Neural crest cell (in vitro differentiated cells): ENCODE results near the gene CDCA7. TPM values are rescaled to one million over a fixed set of nuclear protein-coding genes. Genes with fewer than 3 reads are reported as not detected.
"Not testable (repeated sequence)": the region's sequence is repeated elsewhere in the genome, so short reads cannot be mapped to it uniquely, and the experiment has no call there.

Experiments used
- DNase-seq: peaks from one replicate; pipeline ENCODE4 v3.0.0; 2021; ENCODE audit warnings: low read depth, mixed read lengths, low spot score
- H3K27ac Mint-ChIP-seq: one replicate; pipeline ENCODE4 v1.8.0; 2021; ENCODE audit warnings: mild to moderate bottlenecking, mixed read lengths; ENCODE audit not compliant: unreplicated experiment
- H3K27me3 Mint-ChIP-seq: 2 replicates; pipeline ENCODE4 v1.8.0; 2021; ENCODE audit warnings: low read depth, mild to moderate bottlenecking, mixed read lengths
- H3K36me3 Mint-ChIP-seq: 2 replicates; pipeline ENCODE4 v1.8.0; 2021; ENCODE audit warnings: low read depth, mild to moderate bottlenecking, mixed read lengths
- H3K4me1 Mint-ChIP-seq: 2 replicates; pipeline ENCODE4 v1.8.0; 2021; ENCODE audit warnings: mixed read lengths
- H3K4me3 Mint-ChIP-seq: one replicate; pipeline ENCODE4 v1.8.0; 2021; ENCODE audit warnings: mild to moderate bottlenecking, mixed read lengths
- H3K9me3 Mint-ChIP-seq: 2 replicates; pipeline ENCODE4 v1.8.0; 2021; ENCODE audit warnings: mixed read lengths
- total RNA-seq: library from RNA; stranded (reverse); gene quantifications from 2 replicates; pipeline ENCODE4 v1.2.1, GENCODE V29; 2021
- TF ChIP-seq, protein P1 (sequence below): fragments of 200-600 bp; sonication (generic); conservative IDR thresholded peaks from 2 replicates; pipeline ENCODE4 v1.5.0; 2021; ENCODE audit warnings: antibody characterized with exemption, mild to moderate bottlenecking

Gene CDCA7
- total RNA-seq, 1 donor from 2014 or later = 82.5 TPM

DNA sequence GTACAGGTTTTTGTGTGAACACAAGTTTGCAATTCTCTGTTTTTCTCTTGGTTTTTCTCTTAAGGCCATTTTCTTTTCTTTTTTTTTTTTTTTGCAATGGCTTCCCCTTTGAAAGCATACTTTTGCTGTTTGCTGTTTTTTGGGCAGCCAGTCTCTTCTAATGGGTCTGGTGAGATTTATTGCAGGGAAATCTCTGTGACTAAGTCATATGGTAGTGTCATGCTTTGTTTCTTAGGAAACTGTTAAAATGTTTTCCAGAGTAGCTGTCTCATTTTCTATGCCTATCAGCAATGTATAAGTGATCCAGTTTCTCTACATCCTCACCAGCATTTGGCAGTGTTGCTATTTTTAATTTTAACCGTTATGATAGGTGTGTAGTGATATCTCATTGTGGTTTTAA lies 27.9 kb upstream of the CDCA7 start:
- no peak for DNase-seq
- H3K4me1 Mint-ChIP-seq = no peaks in the 10 kb centered on the region
- TF ChIP-seq, protein P1, sequence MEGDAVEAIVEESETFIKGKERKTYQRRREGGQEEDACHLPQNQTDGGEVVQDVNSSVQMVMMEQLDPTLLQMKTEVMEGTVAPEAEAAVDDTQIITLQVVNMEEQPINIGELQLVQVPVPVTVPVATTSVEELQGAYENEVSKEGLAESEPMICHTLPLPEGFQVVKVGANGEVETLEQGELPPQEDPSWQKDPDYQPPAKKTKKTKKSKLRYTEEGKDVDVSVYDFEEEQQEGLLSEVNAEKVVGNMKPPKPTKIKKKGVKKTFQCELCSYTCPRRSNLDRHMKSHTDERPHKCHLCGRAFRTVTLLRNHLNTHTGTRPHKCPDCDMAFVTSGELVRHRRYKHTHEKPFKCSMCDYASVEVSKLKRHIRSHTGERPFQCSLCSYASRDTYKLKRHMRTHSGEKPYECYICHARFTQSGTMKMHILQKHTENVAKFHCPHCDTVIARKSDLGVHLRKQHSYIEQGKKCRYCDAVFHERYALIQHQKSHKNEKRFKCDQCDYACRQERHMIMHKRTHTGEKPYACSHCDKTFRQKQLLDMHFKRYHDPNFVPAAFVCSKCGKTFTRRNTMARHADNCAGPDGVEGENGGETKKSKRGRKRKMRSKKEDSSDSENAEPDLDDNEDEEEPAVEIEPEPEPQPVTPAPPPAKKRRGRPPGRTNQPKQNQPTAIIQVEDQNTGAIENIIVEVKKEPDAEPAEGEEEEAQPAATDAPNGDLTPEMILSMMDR = no peak

DNA sequence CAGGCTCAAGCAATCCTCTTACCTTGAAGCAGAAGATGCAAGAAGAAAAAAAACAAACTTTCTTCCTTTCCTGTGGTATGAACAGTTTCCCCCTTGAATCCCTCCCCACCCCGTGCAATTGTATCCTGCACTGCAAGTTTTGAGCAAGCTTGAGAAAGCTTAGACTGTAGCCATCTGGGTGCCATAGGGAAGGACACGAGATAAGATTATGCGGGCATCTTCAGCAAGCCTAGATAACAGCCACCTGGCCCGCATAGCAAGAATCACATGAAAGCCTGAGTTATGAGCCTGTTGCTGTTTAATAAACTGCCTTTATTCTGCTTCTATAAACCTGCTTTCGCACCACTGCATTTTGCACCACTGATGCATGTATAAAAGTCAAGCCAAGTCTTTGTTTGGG lies 27.3 kb upstream of the CDCA7 start:
- peaks cover 12% of the 10 kb centered on the region for H3K36me3 Mint-ChIP-seq
- no peak overlapping the region for H3K27ac Mint-ChIP-seq
- peaks cover 15% of the 10 kb centered on the region for H3K9me3 Mint-ChIP-seq
- no peaks in the 10 kb centered on the region for H3K27me3 Mint-ChIP-seq
- H3K4me3 Mint-ChIP-seq = no peak overlapping the region
- no peak for DNase-seq
- TF ChIP-seq, protein P1 = no peak
- no peaks in the 10 kb centered on the region for H3K4me1 Mint-ChIP-seq

More for the DNA sequence above, 27.9 kb upstream of the CDCA7 start:
- H3K4me3 Mint-ChIP-seq = no peak overlapping the region
- H3K36me3 Mint-ChIP-seq = peaks cover 12% of the 10 kb centered on the region
- H3K9me3 Mint-ChIP-seq = peaks cover 14% of the 10 kb centered on the region
- no peaks in the 10 kb centered on the region for H3K27me3 Mint-ChIP-seq
- no peak overlapping the region for H3K27ac Mint-ChIP-seq

DNA sequence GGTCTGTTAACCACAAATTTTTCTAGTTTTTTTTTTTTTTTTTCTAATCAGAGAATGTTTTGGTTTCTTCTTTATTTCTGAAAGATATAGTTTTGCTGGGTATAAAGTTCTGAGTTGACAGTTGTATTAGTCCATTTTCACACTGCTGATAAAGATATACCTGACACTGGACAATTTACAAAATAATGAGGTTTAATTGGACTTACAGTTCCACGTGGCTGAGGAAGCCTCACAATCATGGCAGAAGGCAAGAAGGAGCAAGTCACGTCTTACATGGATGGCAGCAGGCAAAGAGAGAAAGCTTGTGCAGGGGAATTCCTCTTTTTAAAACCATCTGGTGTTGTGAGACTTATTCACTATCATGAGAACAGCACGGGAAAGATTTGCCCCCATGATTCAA lies 21.7 kb upstream of the CDCA7 start:
- not testable (repeated sequence) for H3K4me1 Mint-ChIP-seq, H3K27ac Mint-ChIP-seq, H3K4me3 Mint-ChIP-seq, DNase-seq, H3K27me3 Mint-ChIP-seq
- H3K36me3 Mint-ChIP-seq = peaks cover 17% of the 10 kb centered on the region
- H3K9me3 Mint-ChIP-seq = peaks cover 20% of the 10 kb centered on the region

DNA sequence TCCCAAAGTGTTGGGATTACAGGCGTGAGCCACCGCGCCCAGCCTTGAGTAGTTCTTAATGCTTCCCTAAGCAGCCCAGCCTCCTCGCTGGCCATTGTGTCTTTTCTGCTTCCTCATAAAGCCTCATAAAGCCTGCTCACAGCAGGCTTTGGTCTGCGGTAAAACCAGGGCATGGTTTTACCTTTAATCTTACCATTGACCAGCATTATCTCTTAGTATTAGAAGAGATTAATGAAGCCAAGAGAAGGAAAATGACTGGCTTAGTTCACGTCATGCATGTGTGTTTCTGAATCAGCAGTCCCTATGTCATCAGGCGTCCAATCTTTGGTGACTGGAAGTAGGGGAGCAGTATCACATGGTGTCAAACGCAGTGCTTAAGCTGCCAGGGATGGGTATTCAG lies 14.9 kb upstream of the CDCA7 start:
- peaks cover 4% of the 10 kb centered on the region for H3K36me3 Mint-ChIP-seq
- H3K4me1 Mint-ChIP-seq = no peaks in the 10 kb centered on the region
- DNase-seq = no peak
- no peak overlapping the region for H3K27ac Mint-ChIP-seq
- H3K9me3 Mint-ChIP-seq = peaks cover 6% of the 10 kb centered on the region
- no peak overlapping the region for H3K4me3 Mint-ChIP-seq
- TF ChIP-seq, protein P1 = no peak
- H3K27me3 Mint-ChIP-seq = no peaks in the 10 kb centered on the region

DNA sequence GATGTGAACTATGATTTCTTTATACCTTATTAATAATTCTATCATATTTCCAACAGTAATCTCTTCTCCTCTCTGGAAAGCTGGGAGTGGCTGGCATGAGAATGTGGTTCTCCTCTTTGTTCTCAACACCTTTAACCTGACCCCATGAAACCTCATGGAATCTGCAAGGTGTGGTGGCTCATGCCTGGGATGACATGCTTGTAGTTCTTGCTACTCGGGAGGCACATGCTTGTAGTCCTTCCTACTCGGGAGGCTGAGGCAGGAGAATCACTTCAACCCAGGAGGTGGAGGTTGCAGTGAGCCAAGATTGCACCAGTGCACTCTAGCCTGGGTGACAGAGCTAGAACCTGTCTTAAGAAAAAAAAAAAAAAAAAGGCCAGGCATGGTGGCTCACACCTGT lies 10.8 kb upstream of the CDCA7 start:
- no peak for DNase-seq
- TF ChIP-seq, protein P1 = no peak
- Mint-ChIP-seq H3K4me3 (no peak overlapping the region), H3K4me1 (no peaks in the 10 kb centered on the region), H3K36me3 (peaks cover 4% of the 10 kb centered on the region), H3K27me3 (no peaks in the 10 kb centered on the region), H3K27ac (no peak overlapping the region), H3K9me3 (peaks cover 3% of the 10 kb centered on the region)

DNA sequence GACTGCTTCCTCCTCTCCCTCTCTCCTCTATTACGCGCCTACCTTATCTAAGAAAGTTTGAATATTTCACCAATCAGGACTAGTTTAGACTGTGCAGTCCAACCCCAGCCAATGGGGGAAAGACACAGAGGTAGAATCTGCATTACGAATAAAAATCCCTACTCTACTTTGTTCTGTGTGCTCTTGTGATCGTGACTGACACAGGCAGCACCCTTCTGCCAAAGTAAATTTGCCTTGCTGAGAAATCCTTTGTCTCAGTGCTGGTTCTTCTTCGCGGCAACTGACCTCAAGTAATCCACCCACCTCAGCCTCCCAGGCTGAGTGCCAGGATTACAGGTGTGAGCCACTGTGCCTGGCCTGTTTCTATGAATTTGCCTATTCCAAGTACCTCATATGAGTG lies 8.6 kb upstream of the CDCA7 start:
- peaks cover 6% of the 10 kb centered on the region for H3K9me3 Mint-ChIP-seq
- H3K36me3 Mint-ChIP-seq = peaks cover 4% of the 10 kb centered on the region
- no peak overlapping the region for H3K27ac Mint-ChIP-seq
- TF ChIP-seq, protein P1 = no peak
- DNase-seq = no peak
- no peaks in the 10 kb centered on the region for H3K27me3 Mint-ChIP-seq
- H3K4me3 Mint-ChIP-seq = no peak overlapping the region
- H3K4me1 Mint-ChIP-seq = no peaks in the 10 kb centered on the region
